Natural killer cell (primary cell): ENCODE results near the gene TXLNG. TPM values are rescaled to one million over a fixed set of nuclear protein-coding genes. Genes with fewer than 3 reads are reported as not detected.

Experiments
- ATAC-seq, 3 donors: fragments of 150-1000 bp in 2 of 3; fragments of 200-7000 bp in 1 of 3; cut with Tn5 transposase; 1 replicate in 1 of 3; 2 replicates in 2 of 3; pipeline ENCODE4 v1.10.0; 2021; ENCODE audit warnings: mild to moderate bottlenecking in 2 of 3, moderate library complexity in 2 of 3
- DNase-seq, 2 donors: peaks; one replicate each; pipeline versions ENCODE4 v3.0.0 to v3.0.0-alpha.2; 2013 to 2021; ENCODE audit warnings: mixed read lengths in 1 of 2
- H3K27ac ChIP-seq: one replicate; pipeline ENCODE4 v1.5.1; 2013; ENCODE audit warnings: mild to moderate bottlenecking, low read length
- H3K27me3 ChIP-seq: one replicate; pipeline ENCODE4 v1.6.1; 2013; ENCODE audit warnings: low read length; ENCODE audit not compliant: control insufficient read depth, insufficient read depth
- H3K36me3 ChIP-seq: one replicate; pipeline ENCODE4 v1.6.1; 2013; ENCODE audit warnings: low read length; ENCODE audit not compliant: control insufficient read depth, insufficient read depth
- H3K4me1 ChIP-seq: one replicate; pipeline ENCODE4 v1.6.1; 2013; ENCODE audit warnings: low read length; ENCODE audit not compliant: control insufficient read depth, insufficient read depth
- H3K4me3 ChIP-seq: one replicate; pipeline ENCODE4 v1.5.1; 2013; ENCODE audit warnings: low read length
- H3K9me3 ChIP-seq: one replicate; pipeline ENCODE4 v1.6.1; 2013; ENCODE audit warnings: low read length; ENCODE audit not compliant: control insufficient read depth, insufficient read depth
- H3K27ac Mint-ChIP-seq, 2 donors: one replicate each; pipeline ENCODE4 v1.8.0; 2022; ENCODE audit warnings: mild to moderate bottlenecking in 2 of 2, mixed read lengths in 2 of 2, moderate library complexity in 1 of 2
- H3K27me3 Mint-ChIP-seq, 2 donors: one replicate each; pipeline ENCODE4 v1.8.0; 2022; ENCODE audit warnings: low read depth in 2 of 2, mixed read lengths in 2 of 2
- H3K36me3 Mint-ChIP-seq: one replicate; pipeline ENCODE4 v1.8.0; 2022; ENCODE audit warnings: mixed read lengths
- H3K4me1 Mint-ChIP-seq, 2 donors: one replicate each; pipeline ENCODE4 v1.8.0; 2022; ENCODE audit warnings: mixed read lengths in 2 of 2
- H3K4me3 Mint-ChIP-seq: one replicate; pipeline ENCODE4 v1.8.0; 2022; ENCODE audit warnings: mild to moderate bottlenecking, moderate library complexity, mixed read lengths
- H3K9me3 Mint-ChIP-seq, 2 donors: one replicate each; pipeline ENCODE4 v1.8.0; 2022; ENCODE audit warnings: mixed read lengths in 2 of 2
- CTCF ChIP-seq: fragments of 200-600 bp; IDR thresholded peaks from one replicate; pipeline ENCODE4 v1.8.0; 2022; ENCODE audit warnings: antibody characterized with exemption
- WGBS: methylation state at CpG from one replicate; pipeline ENCODE4 v1.1.7; 2013; ENCODE audit warnings: missing lambda C conversion rate; ENCODE audit not compliant: insufficient coverage; 5-methylcytosine and 5-hydroxymethylcytosine counted together
- intact Hi-C: fragments of 100-400 bp; cut with micrococcal nuclease; formaldehyde crosslinking; loops from one replicate; pipeline ENCODE4 v1.14.2; 2022
- total RNA-seq, 4 donors: library from RNA; stranded (reverse); fragments of 120-200 nt in 1 of 4; gene quantifications; one replicate each; pipeline versions ENCODE4 v1.2.3 to v1.2.4, GENCODE V29; 2013 to 2022

The TXLNG gene
- total RNA-seq, 3 donors from 2014 or later (not counting 1 experiment from before 2014, with no cell fraction given): 8.1 to 16.9 (median 9.9) TPM

- H3K9me3 ChIP-seq: no peaks in the 10 kb centered on the region
- TF ChIP-seq CTCF: no peak
- H3K4me1 Mint-ChIP-seq: no peaks in the 10 kb centered on the region
- DNase-seq: no peak
- no peak overlapping the region for H3K27ac Mint-ChIP-seq
- no peaks in the 10 kb centered on the region for H3K27me3 ChIP-seq
- H3K27me3 Mint-ChIP-seq: no peaks in the 10 kb centered on the region
- H3K36me3 ChIP-seq: no peaks in the 10 kb centered on the region
- WGBS: 87% methylated on average over 6 of the region's 16 CpGs
- no peaks in the 10 kb centered on the region for H3K9me3 Mint-ChIP-seq
- no peak overlapping the region for H3K4me3 ChIP-seq
- ATAC-seq: no peak
- no peaks in the 10 kb centered on the region for H3K4me1 ChIP-seq
- H3K36me3 Mint-ChIP-seq: no peaks in the 10 kb centered on the region
- H3K27ac ChIP-seq: no peak overlapping the region
- intact Hi-C loops: no loop called here
- no peak overlapping the region for H3K4me3 Mint-ChIP-seq
Measured at GRCh38 chrX:16771483-16772398, 14.5 kb upstream of the TXLNG start.

GRCh38 chrX:16772460-16772859 lies 13.8 kb upstream of the TXLNG start:
- no peak overlapping the region for H3K27ac Mint-ChIP-seq
- ATAC-seq (no peak), DNase-seq (no peak)
- H3K27me3 Mint-ChIP-seq: no peaks in the 10 kb centered on the region
- Histone ChIP-seq H3K4me1 (no peaks in the 10 kb centered on the region), H3K9me3 (no peaks in the 10 kb centered on the region), H3K36me3 (no peaks in the 10 kb centered on the region), H3K4me3 (no peak overlapping the region), H3K27me3 (no peaks in the 10 kb centered on the region), H3K27ac (no peak overlapping the region)
- H3K4me3 Mint-ChIP-seq: no peak overlapping the region
- H3K36me3 Mint-ChIP-seq: no peaks in the 10 kb centered on the region
- no peaks in the 10 kb centered on the region for H3K4me1 Mint-ChIP-seq
- H3K9me3 Mint-ChIP-seq: no peaks in the 10 kb centered on the region
- intact Hi-C loops: no loop called here
- 94% methylated on average over 4 of the region's 6 CpGs for WGBS
- TF ChIP-seq CTCF: no peak

- no peak overlapping the region for H3K27ac ChIP-seq
- WGBS: no CpG with 5 or more reads among the region's 2 CpGs
- no peak for ATAC-seq
- Mint-ChIP-seq H3K36me3 (no peaks in the 10 kb centered on the region), H3K4me1 (no peaks in the 10 kb centered on the region), H3K27me3 (peaks cover 0 to 5% of the 10 kb centered on the region in 2 donors), H3K27ac (no peak overlapping the region), H3K9me3 (no peaks in the 10 kb centered on the region), H3K4me3 (no peak overlapping the region)
- no peaks in the 10 kb centered on the region for H3K9me3 ChIP-seq
- no peaks in the 10 kb centered on the region for H3K27me3 ChIP-seq
- DNase-seq: no peak
- no peak overlapping the region for H3K4me3 ChIP-seq
- no peaks in the 10 kb centered on the region for H3K4me1 ChIP-seq
- intact Hi-C loops: no loop called here
- H3K36me3 ChIP-seq: no peaks in the 10 kb centered on the region
- no peak for TF ChIP-seq CTCF
Measured at GRCh38 chrX:16774746-16775145, 11.5 kb upstream of the TXLNG start.

GRCh38 chrX:16778545-16778944 lies 7.7 kb upstream of the TXLNG start:
- DNase-seq: no peak
- peaks cover 0 to 5% of the 10 kb centered on the region in 2 donors for H3K27me3 Mint-ChIP-seq
- Histone ChIP-seq H3K36me3 (no peaks in the 10 kb centered on the region), H3K27ac (no peak overlapping the region), H3K4me3 (no peak overlapping the region), H3K4me1 (no peaks in the 10 kb centered on the region), H3K27me3 (no peaks in the 10 kb centered on the region), H3K9me3 (no peaks in the 10 kb centered on the region)
- no peaks in the 10 kb centered on the region for H3K9me3 Mint-ChIP-seq
- ATAC-seq: no peak
- H3K27ac Mint-ChIP-seq: no peak overlapping the region
- H3K4me1 Mint-ChIP-seq: no peaks in the 10 kb centered on the region
- intact Hi-C loops: no loop called here
- H3K4me3 Mint-ChIP-seq: no peak overlapping the region
- H3K36me3 Mint-ChIP-seq: no peaks in the 10 kb centered on the region
- TF ChIP-seq CTCF: no peak
